AG04450 (cell line): ENCODE data around the gene DHX32. TPM values are rescaled to one million over a fixed set of nuclear protein-coding genes. Genes with fewer than 3 reads are reported as not detected.

Experiments
- CTCF ChIA-PET: fragments of 300-600, 350-600 bp; formaldehyde crosslinking; extraction: SDS; loops from one replicate; lab custom pipeline; 2022; ENCODE audit warnings: antibody characterized with exemption, inconsistent platforms; lab: Charles Lee
- POLR2A ChIA-PET: fragments of 350-600 bp; formaldehyde crosslinking; extraction: SDS; loops from one replicate; lab custom pipeline; 2021; ENCODE audit warnings: antibody characterized with exemption, inconsistent platforms; lab: Yijun Ruan, JAX
- DNase-seq: peaks from one replicate; pipeline ENCODE4 v3.0.0-alpha.2; 2011; ENCODE audit warnings: low read depth, low spot score
- H3K27ac ChIP-seq: one replicate; pipeline ENCODE4 v1.5.1; 2012; ENCODE audit warnings: low read depth, low read length, control low read depth
- H3K27me3 ChIP-seq: one replicate; pipeline ENCODE4 v1.6.0; 2012; ENCODE audit warnings: low read length; ENCODE audit not compliant: control insufficient read depth, insufficient read depth
- H3K4me3 ChIP-seq: 2 replicates; pipeline ENCODE4 v1.5.1; 2011; ENCODE audit warnings: mild to moderate bottlenecking, low read depth, low read length, control low read depth
- H3K9me3 ChIP-seq: 2 replicates; pipeline ENCODE4 v1.5.1; 2012; ENCODE audit warnings: low read length; ENCODE audit not compliant: control insufficient read depth, insufficient read depth
- polyA plus RNA-seq: library from polyadenylated mRNA; depleted of rRNA; stranded (reverse); fragments of >200 nt; gene quantifications from 2 replicates; pipeline ENCODE4 v1.2.3, GENCODE V29; 2011
- TF ChIP-seq, protein P1 (sequence below): IDR thresholded peaks from 2 replicates; pipeline ENCODE4 v1.5.1; 2011; ENCODE audit warnings: low read depth, low read length, control low read depth, inconsistent platforms

Gene DHX32
- polyA plus RNA-seq, 1 experiment: 30.8 TPM

DNA sequence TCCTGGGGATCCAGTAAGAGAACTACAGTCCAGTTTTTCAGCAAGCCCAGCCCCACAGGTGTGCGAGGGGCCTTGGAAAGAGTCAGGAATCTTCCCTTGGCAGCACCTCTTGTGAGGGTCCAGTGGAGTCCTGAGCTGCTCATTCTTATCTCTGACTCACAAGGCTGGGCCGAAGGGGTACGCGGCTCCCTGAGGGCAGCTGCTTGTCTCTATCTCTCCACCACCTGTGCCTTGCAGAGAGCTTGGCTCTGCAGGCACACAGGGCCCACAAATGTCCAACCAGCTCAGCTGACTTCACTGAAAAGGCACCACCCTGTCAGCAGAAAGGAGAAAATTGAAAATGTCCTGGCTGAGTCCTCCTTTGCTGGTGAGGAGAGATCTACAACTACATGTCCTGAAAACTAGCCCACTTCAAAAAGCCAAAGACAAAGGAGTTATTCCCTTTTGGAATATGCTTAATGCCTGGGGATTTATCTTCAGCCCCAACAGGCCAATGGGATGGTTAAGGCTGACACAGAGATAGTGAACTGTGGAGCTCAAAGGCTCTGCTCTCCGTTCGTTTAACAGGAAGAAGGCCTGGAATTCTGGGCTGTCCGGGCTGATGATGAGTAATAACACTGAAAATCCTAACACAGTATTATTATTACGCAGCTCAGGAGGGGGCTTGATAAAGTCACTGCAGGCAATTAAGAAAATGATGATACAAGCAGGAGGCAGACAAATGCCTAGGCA, 81.5 kb downstream of the DHX32 start:
- H3K9me3 ChIP-seq: no peaks in the 10 kb centered on the region
- H3K27me3 ChIP-seq: no peaks in the 10 kb centered on the region
- ChIA-PET CTCF (no interaction called here), POLR2A (no interaction called here)
- TF ChIP-seq, protein P1, sequence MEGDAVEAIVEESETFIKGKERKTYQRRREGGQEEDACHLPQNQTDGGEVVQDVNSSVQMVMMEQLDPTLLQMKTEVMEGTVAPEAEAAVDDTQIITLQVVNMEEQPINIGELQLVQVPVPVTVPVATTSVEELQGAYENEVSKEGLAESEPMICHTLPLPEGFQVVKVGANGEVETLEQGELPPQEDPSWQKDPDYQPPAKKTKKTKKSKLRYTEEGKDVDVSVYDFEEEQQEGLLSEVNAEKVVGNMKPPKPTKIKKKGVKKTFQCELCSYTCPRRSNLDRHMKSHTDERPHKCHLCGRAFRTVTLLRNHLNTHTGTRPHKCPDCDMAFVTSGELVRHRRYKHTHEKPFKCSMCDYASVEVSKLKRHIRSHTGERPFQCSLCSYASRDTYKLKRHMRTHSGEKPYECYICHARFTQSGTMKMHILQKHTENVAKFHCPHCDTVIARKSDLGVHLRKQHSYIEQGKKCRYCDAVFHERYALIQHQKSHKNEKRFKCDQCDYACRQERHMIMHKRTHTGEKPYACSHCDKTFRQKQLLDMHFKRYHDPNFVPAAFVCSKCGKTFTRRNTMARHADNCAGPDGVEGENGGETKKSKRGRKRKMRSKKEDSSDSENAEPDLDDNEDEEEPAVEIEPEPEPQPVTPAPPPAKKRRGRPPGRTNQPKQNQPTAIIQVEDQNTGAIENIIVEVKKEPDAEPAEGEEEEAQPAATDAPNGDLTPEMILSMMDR: no peak
- H3K4me3 ChIP-seq: no peak overlapping the region
- H3K27ac ChIP-seq: no peak overlapping the region
- DNase-seq: no peak

DNA sequence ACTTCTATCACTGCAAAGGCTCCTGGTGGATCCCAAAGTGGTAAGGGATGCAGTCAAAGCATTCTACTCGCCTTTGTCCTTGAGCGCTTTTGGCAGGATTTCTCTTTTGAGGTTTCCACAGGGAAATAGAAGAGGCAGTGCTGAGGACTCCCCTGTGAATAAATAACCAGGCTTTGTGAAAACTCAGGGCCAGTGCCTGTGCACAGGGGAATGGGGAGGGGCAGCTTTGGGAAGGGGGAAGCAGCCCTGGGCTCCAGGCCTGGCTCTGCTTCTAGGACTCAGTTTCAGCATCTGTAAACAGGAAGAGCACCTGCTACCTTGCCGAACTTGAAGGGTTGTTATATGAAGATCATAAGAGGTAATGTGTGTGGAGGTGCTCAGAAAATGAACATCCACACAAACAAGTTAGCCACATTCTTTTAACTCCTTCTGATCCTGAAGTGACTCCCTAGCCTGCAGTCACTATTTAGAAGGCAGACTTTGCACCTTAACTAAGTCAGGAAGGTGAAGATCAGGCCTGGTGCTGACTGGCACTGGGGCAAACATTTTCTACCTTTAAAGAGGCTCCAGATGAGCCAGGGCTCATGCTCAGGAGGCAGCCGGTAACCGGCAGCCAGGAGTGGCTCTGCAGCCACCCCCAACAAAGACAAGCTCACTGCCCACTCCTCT, 83.0 kb downstream of the DHX32 start:
- ChIA-PET CTCF (no interaction called here), POLR2A (no interaction called here)
- Histone ChIP-seq H3K4me3 (no peak overlapping the region), H3K27ac (no peak overlapping the region), H3K9me3 (no peaks in the 10 kb centered on the region), H3K27me3 (no peaks in the 10 kb centered on the region)
- TF ChIP-seq, protein P1: no peak
- no peak for DNase-seq

DNA sequence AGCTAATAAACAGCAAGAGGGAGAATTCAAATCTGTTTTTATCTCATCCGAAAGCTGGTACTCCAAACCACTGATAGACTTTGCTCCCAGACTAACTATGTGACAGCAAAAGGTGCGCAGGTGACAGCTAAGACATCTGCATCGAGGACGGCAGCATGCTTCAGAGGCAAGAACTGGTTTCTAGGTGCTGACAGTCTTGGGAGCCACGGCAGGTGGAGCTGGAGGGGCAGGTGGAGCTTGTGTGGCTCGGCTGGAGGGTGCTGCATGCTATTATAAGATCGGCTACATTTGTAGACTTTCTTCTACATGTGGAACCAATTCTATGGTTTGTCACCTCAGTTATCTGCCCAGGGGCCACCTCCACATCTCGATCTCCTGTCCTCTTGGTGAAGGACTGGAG, 83.7 kb downstream of the DHX32 start:
- CTCF ChIA-PET: interaction anchor here (0.6 kb wide), 1 partner anchor 637 kb away, joined by 8 read pairs; no protein-coding TSS in a partner anchor

DNA sequence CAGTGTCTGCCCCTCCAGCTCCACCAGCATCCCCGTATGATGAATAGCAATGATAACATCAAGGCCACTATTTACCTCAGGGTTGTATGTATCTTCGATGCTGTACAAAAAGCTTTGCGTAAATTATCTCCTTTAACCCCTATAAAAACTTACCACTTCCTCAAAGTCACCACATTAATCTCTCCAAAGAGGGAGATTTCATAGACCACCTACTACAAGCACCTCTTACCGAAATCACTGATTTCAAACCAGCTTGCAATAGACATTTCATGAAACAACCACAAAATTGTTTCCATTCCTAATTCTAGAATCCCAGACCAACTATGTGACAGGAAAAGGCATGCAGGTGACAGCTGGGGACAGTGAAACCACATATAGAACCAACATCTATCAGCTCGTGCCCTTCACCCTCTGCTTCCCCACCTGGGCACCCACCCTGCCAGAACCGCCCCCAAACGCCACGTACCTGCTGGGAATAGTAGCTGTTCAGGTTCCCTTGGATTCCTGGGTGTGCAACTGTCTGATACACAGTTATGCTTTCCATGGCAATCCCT, 85.4 kb downstream of the DHX32 start:
- no peaks in the 10 kb centered on the region for H3K9me3 ChIP-seq
- ChIA-PET POLR2A (no interaction called here), CTCF (no interaction called here)
- no peak overlapping the region for H3K4me3 ChIP-seq
- H3K27me3 ChIP-seq: no peaks in the 10 kb centered on the region
- TF ChIP-seq, protein P1: no peak
- H3K27ac ChIP-seq: no peak overlapping the region
- DNase-seq: no peak

More for the DNA sequence above, 83.7 kb downstream of the DHX32 start:
- POLR2A ChIA-PET: no interaction called here
- Histone ChIP-seq H3K27ac (no peak overlapping the region), H3K27me3 (no peaks in the 10 kb centered on the region), H3K4me3 (no peak overlapping the region), H3K9me3 (no peaks in the 10 kb centered on the region)
- TF ChIP-seq, protein P1: no peak
- DNase-seq: no peak

DNA sequence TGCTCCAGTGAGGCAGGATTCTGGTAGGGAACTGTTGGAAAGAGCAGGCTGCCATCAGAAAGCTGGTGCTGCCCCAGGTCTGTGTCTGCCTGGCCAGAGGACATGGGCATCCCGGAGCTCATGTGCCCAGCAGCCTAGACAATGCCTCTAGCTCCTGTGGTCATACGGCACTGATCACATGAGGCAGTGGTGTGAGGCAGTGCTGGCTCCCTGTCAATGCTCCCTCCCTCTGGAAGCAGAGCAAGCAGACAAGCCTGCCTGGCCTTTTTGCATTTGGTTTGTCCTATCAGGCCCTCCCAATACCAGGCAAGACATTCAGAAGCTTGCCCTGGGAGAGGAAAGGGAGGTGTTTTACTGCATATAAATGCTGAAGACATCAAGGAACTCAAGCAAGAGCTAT, 86.0 kb downstream of the DHX32 start:
- POLR2A ChIA-PET: interaction anchor here (0.6 kb wide), 1 partner anchor 9 kb away, joined by 3 read pairs; no protein-coding TSS in a partner anchor
- Histone ChIP-seq H3K4me3 (no peak overlapping the region), H3K9me3 (no peaks in the 10 kb centered on the region), H3K27ac (no peak overlapping the region), H3K27me3 (no peaks in the 10 kb centered on the region)
- TF ChIP-seq, protein P1: no peak
- CTCF ChIA-PET: no interaction called here
- DNase-seq: no peak
